BE2C (cell line): Measurements from ENCODE around the gene THAP9.
"Not testable (repeated sequence)": the region's sequence is repeated elsewhere in the genome, so short reads cannot be mapped to it uniquely, and the experiment has no call there.

Experiments
- DNase-seq: peaks from one replicate; pipeline ENCODE4 v3.0.0-alpha.2; 2020
- H3K27me3 ChIP-seq: fragments of 250-450 bp; sonication (Bioruptor Pico); 2 replicates; pipeline ENCODE4 v1.5.1; 2020; ENCODE audit warnings: mild to moderate bottlenecking
- H3K36me3 ChIP-seq: fragments of 250-450 bp; sonication (Bioruptor Pico); 2 replicates; pipeline ENCODE4 v1.5.1; 2020; ENCODE audit warnings: mild to moderate bottlenecking
- H3K4me1 ChIP-seq: fragments of 250-450 bp; sonication (Bioruptor Pico); 2 replicates; pipeline ENCODE4 v1.5.1; 2020
- H3K4me3 ChIP-seq: 2 replicates; pipeline ENCODE4 v1.5.1; 2011; ENCODE audit warnings: low read depth, low read length
- H3K9me3 ChIP-seq: fragments of 250-450 bp; sonication (Bioruptor Pico); 2 replicates; pipeline ENCODE4 v1.5.1; 2020
- CTCF ChIP-seq: IDR thresholded peaks from 2 replicates; pipeline ENCODE4 v1.5.1; 2012; ENCODE audit warnings: mild to moderate bottlenecking, low read depth, low read length

The THAP9 gene

GRCh38 chr4:82909326-82909725 lies 8.8 kb downstream of the THAP9 start:
- Histone ChIP-seq H3K4me1 (no peaks in the 10 kb centered on the region), H3K27me3 (no peaks in the 10 kb centered on the region), H3K9me3 (no peaks in the 10 kb centered on the region), H3K4me3 (no peak overlapping the region), H3K36me3 (peaks cover 6% of the 10 kb centered on the region)
- no peak for DNase-seq
- TF ChIP-seq CTCF: no peak

- Histone ChIP-seq H3K4me1 (no peaks in the 10 kb centered on the region), H3K27me3 (no peaks in the 10 kb centered on the region), H3K9me3 (no peaks in the 10 kb centered on the region), H3K4me3 (no peak overlapping the region), H3K36me3 (peaks cover 15% of the 10 kb centered on the region)
- TF ChIP-seq CTCF: no peak
- DNase-seq: no peak
These were observed 12.8 kb downstream of the THAP9 start for GRCh38 chr4:82913305-82913704.

- not testable (repeated sequence) for H3K27me3 ChIP-seq, DNase-seq, H3K4me1 ChIP-seq, H3K4me3 ChIP-seq, H3K9me3 ChIP-seq
- H3K36me3 ChIP-seq: peaks cover 15% of the 10 kb centered on the region
These were observed 13.4 kb downstream of the THAP9 start for GRCh38 chr4:82913968-82914367.

- TF ChIP-seq CTCF: no peak
- H3K4me1 ChIP-seq: no peaks in the 10 kb centered on the region
- no peak overlapping the region for H3K4me3 ChIP-seq
- H3K27me3 ChIP-seq: no peaks in the 10 kb centered on the region
- no peak for DNase-seq
- H3K9me3 ChIP-seq: no peaks in the 10 kb centered on the region
- peaks cover 12% of the 10 kb centered on the region for H3K36me3 ChIP-seq
These were observed 17.6 kb downstream of the THAP9 start for GRCh38 chr4:82918091-82918490.

- DNase-seq: no peak
- H3K27me3 ChIP-seq: no peaks in the 10 kb centered on the region
- no peaks in the 10 kb centered on the region for H3K4me1 ChIP-seq
- H3K9me3 ChIP-seq: no peaks in the 10 kb centered on the region
- no peak for TF ChIP-seq CTCF
- peaks cover 16% of the 10 kb centered on the region for H3K36me3 ChIP-seq
- no peak overlapping the region for H3K4me3 ChIP-seq
These were observed 18.9 kb downstream of the THAP9 start for GRCh38 chr4:82919386-82919785.

GRCh38 chr4:82921795-82922194 lies 21.3 kb downstream of the THAP9 start:
- Histone ChIP-seq H3K4me3 (no peak overlapping the region), H3K36me3 (peaks cover 16% of the 10 kb centered on the region), H3K9me3 (no peaks in the 10 kb centered on the region), H3K4me1 (no peaks in the 10 kb centered on the region), H3K27me3 (no peaks in the 10 kb centered on the region)
- no peak for DNase-seq
- TF ChIP-seq CTCF: no peak
